Measurements from ENCODE around the gene FOXF2.

The FOXF2 gene

DNA sequence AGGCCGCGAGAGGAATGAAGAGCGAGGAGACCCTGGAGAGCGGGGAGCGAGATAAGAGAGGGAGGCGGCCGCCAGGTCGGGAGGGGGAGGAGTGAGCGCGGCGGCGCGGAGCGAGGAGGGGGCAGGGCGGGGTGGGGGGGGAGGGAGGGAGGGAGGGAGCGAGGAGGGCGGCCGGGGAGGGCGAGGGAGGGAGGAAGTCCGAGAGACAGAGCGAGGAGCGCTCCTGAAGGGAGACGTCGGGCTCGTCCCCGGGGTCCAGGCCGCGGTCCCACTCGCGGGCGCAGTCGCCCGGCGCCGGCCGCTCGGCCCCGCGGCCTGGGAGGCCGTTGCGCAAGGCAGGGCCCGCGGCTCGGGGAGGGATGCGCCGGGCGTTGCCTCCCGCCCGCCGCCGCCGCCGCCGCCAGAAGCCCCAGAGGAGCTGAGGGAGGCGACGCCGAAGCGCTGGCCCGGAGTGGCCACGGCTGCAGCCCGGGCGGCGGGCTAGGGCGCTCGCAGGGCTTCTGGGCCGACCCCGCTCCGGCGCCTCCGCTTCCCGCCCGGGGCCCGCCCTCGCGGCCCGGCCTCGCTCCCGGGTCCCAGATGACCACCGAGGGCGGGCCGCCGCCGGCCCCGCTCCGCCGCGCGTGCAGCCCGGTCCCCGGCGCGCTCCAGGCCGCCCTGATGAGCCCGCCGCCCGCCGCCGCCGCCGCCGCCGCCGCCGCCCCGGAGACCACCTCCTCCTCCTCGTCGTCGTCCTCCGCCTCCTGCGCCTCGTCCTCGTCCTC, at the start of gene FOXF2:
Gene FOXF2, plus strand, starts transcription at position 208 of the 764 bp plus-strand sequence. Its CDS starts 372 bp downstream, at position 580.
- no peak for DNase-seq (ENCODE audit: extremely low spot score)
- TF ChIP-seq, protein P1, sequence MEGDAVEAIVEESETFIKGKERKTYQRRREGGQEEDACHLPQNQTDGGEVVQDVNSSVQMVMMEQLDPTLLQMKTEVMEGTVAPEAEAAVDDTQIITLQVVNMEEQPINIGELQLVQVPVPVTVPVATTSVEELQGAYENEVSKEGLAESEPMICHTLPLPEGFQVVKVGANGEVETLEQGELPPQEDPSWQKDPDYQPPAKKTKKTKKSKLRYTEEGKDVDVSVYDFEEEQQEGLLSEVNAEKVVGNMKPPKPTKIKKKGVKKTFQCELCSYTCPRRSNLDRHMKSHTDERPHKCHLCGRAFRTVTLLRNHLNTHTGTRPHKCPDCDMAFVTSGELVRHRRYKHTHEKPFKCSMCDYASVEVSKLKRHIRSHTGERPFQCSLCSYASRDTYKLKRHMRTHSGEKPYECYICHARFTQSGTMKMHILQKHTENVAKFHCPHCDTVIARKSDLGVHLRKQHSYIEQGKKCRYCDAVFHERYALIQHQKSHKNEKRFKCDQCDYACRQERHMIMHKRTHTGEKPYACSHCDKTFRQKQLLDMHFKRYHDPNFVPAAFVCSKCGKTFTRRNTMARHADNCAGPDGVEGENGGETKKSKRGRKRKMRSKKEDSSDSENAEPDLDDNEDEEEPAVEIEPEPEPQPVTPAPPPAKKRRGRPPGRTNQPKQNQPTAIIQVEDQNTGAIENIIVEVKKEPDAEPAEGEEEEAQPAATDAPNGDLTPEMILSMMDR (IDR thresholded peaks at IDR 0.05; ENCODE audit: control extremely low read depth, extremely low read depth, low read depth, missing control alignments), result no peak
- POLR2A ChIA-PET, result no interaction called here
- CTCF ChIA-PET, result no interaction called here

DNA sequence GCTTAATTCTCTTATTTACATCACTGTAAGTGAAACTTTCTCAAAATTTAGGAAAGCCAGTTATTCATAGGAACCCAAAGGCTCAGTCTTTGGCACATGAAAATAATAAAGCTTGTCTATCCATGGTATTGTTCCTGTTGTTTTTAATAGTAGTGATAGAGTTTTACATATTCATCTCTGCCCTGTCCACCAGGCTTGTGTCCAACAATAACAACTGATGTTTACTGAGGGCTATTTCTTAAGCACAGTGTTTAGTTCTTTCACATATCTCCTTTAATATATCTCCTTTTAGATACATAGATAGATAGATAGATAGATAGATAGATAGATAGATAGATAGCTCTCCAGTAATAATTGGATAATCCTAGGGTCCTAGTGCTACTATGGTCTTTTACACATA, 43.3 kb upstream of the FOXF2 start:
- no peak for DNase-seq (ENCODE audit: extremely low spot score)
- CTCF ChIA-PET, result no interaction called here
- POLR2A ChIA-PET, result no interaction called here
- TF ChIP-seq, protein P1 (IDR thresholded peaks at IDR 0.05; ENCODE audit: control extremely low read depth, extremely low read depth, low read depth, missing control alignments), result no peak

DNA sequence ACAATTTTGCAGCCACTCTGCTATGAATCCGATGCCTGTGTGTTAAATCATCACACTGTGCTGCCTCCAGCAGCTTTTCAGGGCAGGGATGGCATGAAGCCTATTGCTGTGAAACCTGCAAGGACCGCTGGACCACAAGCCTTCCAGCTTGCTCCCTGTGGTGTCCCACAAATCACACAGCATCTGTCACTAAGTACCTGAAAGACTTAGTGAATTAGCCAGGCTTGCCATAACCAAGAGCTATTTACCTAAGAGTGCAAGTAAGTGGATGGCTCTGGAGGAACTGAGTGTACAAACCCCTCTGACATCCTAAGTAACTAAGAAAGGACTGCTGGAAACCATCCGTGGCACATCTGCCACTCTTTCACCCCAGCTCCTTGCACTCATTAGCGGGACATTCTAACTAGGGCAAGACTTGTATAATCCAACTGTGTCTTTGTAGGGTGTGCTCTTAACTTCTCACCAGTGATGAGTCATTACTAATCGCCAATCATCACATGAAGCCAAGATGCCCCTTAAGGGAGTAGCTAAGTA, 42.8 kb upstream of the FOXF2 start:
- DNase-seq (ENCODE audit: extremely low spot score), result no peak
- ChIA-PET POLR2A (no interaction called here), CTCF (no interaction called here)
- TF ChIP-seq, protein P1 (IDR thresholded peaks at IDR 0.05; ENCODE audit: control extremely low read depth, extremely low read depth, low read depth, missing control alignments), result no peak

DNA sequence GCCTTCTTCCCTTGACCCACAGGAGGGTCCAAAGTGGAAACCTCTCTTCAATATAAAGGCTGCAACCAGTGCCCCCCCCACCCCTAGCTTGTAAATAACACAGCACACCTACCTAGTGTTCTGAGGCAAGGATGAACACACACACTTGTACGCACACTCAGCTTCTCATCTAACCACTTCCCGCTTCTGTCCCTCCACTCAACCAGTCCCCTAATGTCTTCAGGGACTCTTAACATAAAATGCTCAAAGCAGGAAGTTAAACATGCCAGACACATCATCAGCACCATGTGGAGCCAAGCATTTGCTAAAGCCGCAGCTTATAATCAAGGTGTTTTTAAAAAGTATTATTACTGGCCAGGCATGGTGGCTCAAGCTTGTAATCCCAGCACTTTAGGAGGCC, 42.2 kb upstream of the FOXF2 start:
- ChIA-PET CTCF (no interaction called here), POLR2A (no interaction called here)
- TF ChIP-seq, protein P1 (IDR thresholded peaks at IDR 0.05; ENCODE audit: control extremely low read depth, extremely low read depth, low read depth, missing control alignments), result no peak
- no peak for DNase-seq (ENCODE audit: extremely low spot score)

DNA sequence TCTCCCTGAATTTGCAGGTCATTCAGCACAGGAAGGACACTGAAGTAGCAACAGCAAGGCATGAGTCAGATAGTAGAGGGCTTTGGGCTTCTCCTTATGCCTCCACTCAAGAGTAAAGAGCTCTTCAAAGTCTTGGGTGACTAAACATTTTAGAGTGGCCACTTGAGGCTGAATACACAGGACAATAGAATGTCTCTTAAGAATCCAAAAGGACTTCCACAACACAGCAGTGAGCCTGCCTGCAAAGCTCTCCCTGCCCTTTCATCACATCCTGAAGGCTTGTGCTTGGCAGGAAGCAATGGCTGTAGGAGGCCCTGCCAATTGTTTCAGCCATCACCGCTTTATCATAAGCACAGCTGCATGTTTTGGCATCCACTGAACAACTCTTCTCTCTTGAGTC, 40.7 kb upstream of the FOXF2 start:
- DNase-seq (ENCODE audit: extremely low spot score), result no peak

DNA sequence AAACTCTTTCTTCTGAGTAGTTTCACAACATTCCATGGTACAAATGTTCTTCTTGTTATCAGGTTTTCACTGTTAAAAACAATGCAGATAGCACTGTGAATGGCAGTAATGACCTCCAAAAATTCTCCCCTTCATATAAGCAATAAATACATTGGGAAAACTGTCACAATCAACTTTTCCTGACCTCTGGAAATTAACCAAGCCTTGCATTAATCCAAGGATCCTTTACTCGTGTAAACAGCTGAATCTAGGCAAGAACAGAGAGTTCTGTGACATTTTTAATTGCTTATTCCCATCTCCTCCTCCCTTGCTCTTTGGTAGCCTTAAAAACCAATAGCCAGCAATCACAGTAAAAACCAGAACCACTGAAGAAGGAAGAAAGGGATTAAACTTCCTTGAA, 39.7 kb upstream of the FOXF2 start:
- no peak for DNase-seq (ENCODE audit: extremely low spot score)
- ChIA-PET POLR2A (no interaction called here), CTCF (no interaction called here)
- TF ChIP-seq, protein P1 (IDR thresholded peaks at IDR 0.05; ENCODE audit: control extremely low read depth, extremely low read depth, low read depth, missing control alignments), result no peak

More for the DNA sequence above, 40.7 kb upstream of the FOXF2 start:
- CTCF ChIA-PET, result no interaction called here
- TF ChIP-seq, protein P1 (IDR thresholded peaks at IDR 0.05; ENCODE audit: control extremely low read depth, extremely low read depth, low read depth, missing control alignments), result no peak
- POLR2A ChIA-PET, result no interaction called here

Data from GM10248 (cell line).